Mesenchymal stem cell (in vitro differentiated cells and primary cell): Measurements from ENCODE around the gene AASDH.
"Not testable (repeated sequence)": the region's sequence is repeated elsewhere in the genome, so short reads cannot be mapped to it uniquely, and the experiment has no call there.

Experiments
- DNase-seq: peaks from one replicate; pipeline ENCODE4 v3.0.0-alpha.2; 2013
- H2AFZ ChIP-seq: one replicate; pipeline ENCODE4 v1.6.1; 2013; ENCODE audit warnings: low read depth, mild to moderate bottlenecking, control low read depth, inconsistent platforms, low read length, moderate library complexity
- H2AK5ac ChIP-seq: 2 replicates; pipeline ENCODE4 v1.6.1; 2013; ENCODE audit warnings: low read length, moderate library complexity, mild to moderate bottlenecking, inconsistent platforms; ENCODE audit not compliant: severe bottlenecking
- H2BK120ac ChIP-seq: one replicate; pipeline ENCODE4 v1.6.1; 2013; ENCODE audit warnings: low read depth, mild to moderate bottlenecking, inconsistent platforms, low read length, moderate library complexity
- H2BK12ac ChIP-seq, 2 experiments: one replicate each; pipeline ENCODE4 v1.6.1; 2013; ENCODE audit warnings: inconsistent platforms in 2 of 2, low read length in 2 of 2, mild to moderate bottlenecking in 2 of 2, moderate library complexity in 2 of 2, control low read depth in 1 of 2
- H2BK15ac ChIP-seq: one replicate; pipeline ENCODE4 v1.6.1; 2013; ENCODE audit warnings: mild to moderate bottlenecking, low read depth, inconsistent platforms; ENCODE audit not compliant: poor library complexity, severe bottlenecking
- H2BK5ac ChIP-seq: 2 replicates; pipeline ENCODE4 v1.6.1; 2013; ENCODE audit warnings: low read depth, mild to moderate bottlenecking, low read length, control low read depth, inconsistent platforms; ENCODE audit not compliant: poor library complexity, severe bottlenecking
- H3K14ac ChIP-seq, 2 experiments: one replicate each; pipeline ENCODE4 v1.6.1; 2013; ENCODE audit warnings: inconsistent platforms in 2 of 2, low read length in 2 of 2, control low read depth in 1 of 2, mild to moderate bottlenecking in 1 of 2, moderate library complexity in 1 of 2
- H3K18ac ChIP-seq, 2 experiments: one replicate each; pipeline ENCODE4 v1.6.1; 2013; ENCODE audit warnings: inconsistent platforms in 2 of 2, low read length in 2 of 2, control low read depth in 1 of 2, low read depth in 1 of 2, mild to moderate bottlenecking in 1 of 2
- H3K23ac ChIP-seq, 2 experiments: one replicate each; pipeline ENCODE4 v1.6.1; 2013; ENCODE audit warnings: inconsistent platforms in 2 of 2, low read length in 2 of 2, mild to moderate bottlenecking in 2 of 2, moderate library complexity in 2 of 2, control low read depth in 1 of 2
- H3K27ac ChIP-seq: 2 replicates; pipeline ENCODE4 v1.5.1; 2013; ENCODE audit warnings: mild to moderate bottlenecking, moderate library complexity, low read length, control low read depth, inconsistent platforms; ENCODE audit not compliant: poor library complexity, severe bottlenecking
- H3K27me3 ChIP-seq, 2 experiments: 2 replicates each; pipeline versions ENCODE4 v1.6.1 to v1.7.0; 2013; ENCODE audit warnings: low read length in 2 of 2, mild to moderate bottlenecking in 2 of 2, moderate library complexity in 2 of 2, control low read depth in 1 of 2, inconsistent platforms in 1 of 2; ENCODE audit not compliant: control insufficient read depth in 1 of 2, insufficient read depth in 1 of 2
- H3K36me3 ChIP-seq, 2 experiments: 2 replicates each; pipeline versions ENCODE4 v1.6.1 to v1.7.0; 2013; ENCODE audit warnings: low read length in 2 of 2, control low read depth in 1 of 2, inconsistent platforms in 1 of 2, low read depth in 1 of 2, mild to moderate bottlenecking in 1 of 2; ENCODE audit not compliant: insufficient read depth in 2 of 2, control insufficient read depth in 1 of 2
- H3K4ac ChIP-seq, 2 experiments: one replicate each; pipeline ENCODE4 v1.6.1; 2013; ENCODE audit warnings: inconsistent platforms in 2 of 2, low read length in 2 of 2, mild to moderate bottlenecking in 2 of 2, moderate library complexity in 2 of 2, control low read depth in 1 of 2, low read depth in 1 of 2
- H3K4me1 ChIP-seq: 2 replicates; pipeline ENCODE4 v1.6.1; 2013; ENCODE audit warnings: low read depth, low read length, control low read depth; ENCODE audit not compliant: control insufficient read depth, insufficient read depth
- H3K4me2 ChIP-seq: 2 replicates; pipeline ENCODE4 v1.6.1; 2013; ENCODE audit warnings: low read length, mild to moderate bottlenecking, inconsistent platforms; ENCODE audit not compliant: poor library complexity, severe bottlenecking
- H3K4me3 ChIP-seq, 2 experiments: 2 replicates each; pipeline versions ENCODE4 v1.5.1 to v1.7.0; 2013; ENCODE audit warnings: low read length in 2 of 2, mild to moderate bottlenecking in 2 of 2, control low read depth in 1 of 2, low read depth in 1 of 2; ENCODE audit not compliant: insufficient read depth in 1 of 2
- H3K79me1 ChIP-seq: replicated peaks from 2 replicates; pipeline ENCODE4 v1.6.1; 2013; ENCODE audit warnings: mild to moderate bottlenecking, control low read depth, low read length, inconsistent platforms; ENCODE audit not compliant: poor library complexity, severe bottlenecking
- H3K9ac ChIP-seq: 2 replicates; pipeline ENCODE4 v1.7.0; 2013; ENCODE audit warnings: mild to moderate bottlenecking, low read length, moderate library complexity
- H3K9me3 ChIP-seq: 2 replicates; pipeline ENCODE4 v1.7.0; 2013; ENCODE audit warnings: mild to moderate bottlenecking, low read length; ENCODE audit not compliant: control insufficient read depth
- H4K8ac ChIP-seq: one replicate; pipeline ENCODE4 v1.6.1; 2013; ENCODE audit warnings: inconsistent platforms, mild to moderate bottlenecking, low read length, moderate library complexity
- H4K91ac ChIP-seq: one replicate; pipeline ENCODE4 v1.6.1; 2013; ENCODE audit warnings: mild to moderate bottlenecking, low read length, inconsistent platforms
- WGBS: methylation state at CpG from one replicate; pipeline ENCODE4 v1.1.7; 2013; ENCODE audit warnings: mixed read lengths; 5-methylcytosine and 5-hydroxymethylcytosine counted together

Gene AASDH

GRCh38 chr4:56370377-56370776 is 16.9 kb downstream of the AASDH start:
- Histone ChIP-seq H3K14ac (no peak overlapping the region), H2BK120ac (no peak overlapping the region), H3K27me3 (no peaks in the 10 kb centered on the region), H3K4me3 (no peak overlapping the region), H2AK5ac (no peak overlapping the region), H3K23ac (no peak overlapping the region), H2AFZ (no peak overlapping the region), H3K79me1 (no peaks in the 10 kb centered on the region), H3K36me3 (peaks cover 2 to 24% of the 10 kb centered on the region in 2 experiments), H4K91ac (no peak overlapping the region), H3K9ac (no peak overlapping the region), H3K27ac (no peak overlapping the region), H3K9me3 (no peaks in the 10 kb centered on the region), H3K4me2 (no peak overlapping the region), H3K18ac (no peak overlapping the region), H2BK5ac (no peak overlapping the region), H4K8ac (no peak overlapping the region), H3K4ac (no peak overlapping the region), H3K4me1 (no peaks in the 10 kb centered on the region), H2BK15ac (no peak overlapping the region), H2BK12ac (no peak overlapping the region)
- WGBS: 100% methylated on average over 1 of the region's 3 CpGs
- DNase-seq: no peak

- not testable (repeated sequence) for DNase-seq, H2BK15ac ChIP-seq, H2BK120ac ChIP-seq, H3K4me3 ChIP-seq, H3K14ac ChIP-seq, H4K91ac ChIP-seq, H2AK5ac ChIP-seq, H3K4ac ChIP-seq, H4K8ac ChIP-seq, H3K4me2 ChIP-seq, H3K9me3 ChIP-seq, H2BK5ac ChIP-seq, H3K27me3 ChIP-seq, H3K4me1 ChIP-seq, H3K9ac ChIP-seq, H2AFZ ChIP-seq, H3K79me1 ChIP-seq, H2BK12ac ChIP-seq, H3K18ac ChIP-seq, H3K23ac ChIP-seq, H3K27ac ChIP-seq
- H3K36me3 ChIP-seq: peaks cover 0 to 13% of the 10 kb centered on the region in 2 experiments
- 98% methylated on average over 12 of the region's 12 CpGs for WGBS
Observed at GRCh38 chr4:56362981-56363380, 24.3 kb downstream of the AASDH start.

GRCh38 chr4:56360071-56360470 is 27.2 kb downstream of the AASDH start:
- Histone ChIP-seq H2BK15ac (no peak overlapping the region), H2AFZ (no peak overlapping the region), H3K9me3 (no peaks in the 10 kb centered on the region), H3K9ac (no peak overlapping the region), H3K18ac (no peak overlapping the region), H3K4me3 (no peak overlapping the region), H3K27me3 (no peaks in the 10 kb centered on the region), H3K23ac (no peak overlapping the region), H2BK120ac (no peak overlapping the region), H3K14ac (no peak overlapping the region), H2BK12ac (no peak overlapping the region), H2BK5ac (no peak overlapping the region), H3K4me1 (no peaks in the 10 kb centered on the region), H3K36me3 (peaks cover 12 to 17% of the 10 kb centered on the region in 2 experiments), H3K4me2 (no peak overlapping the region), H4K8ac (no peak overlapping the region), H3K4ac (no peak overlapping the region), H4K91ac (no peak overlapping the region), H3K27ac (no peak overlapping the region), H3K79me1 (peaks cover 2% of the 10 kb centered on the region), H2AK5ac (no peak overlapping the region)
- peak; percentile 4 for DNase-seq

- no peak overlapping the region for H3K18ac ChIP-seq
- H2BK12ac ChIP-seq: no peak overlapping the region
- H3K4me2 ChIP-seq: no peak overlapping the region
- H3K36me3 ChIP-seq: peaks cover 8 to 26% of the 10 kb centered on the region in 2 experiments
- H3K23ac ChIP-seq: no peak overlapping the region
- H4K91ac ChIP-seq: no peak overlapping the region
- H3K9ac ChIP-seq: no peak overlapping the region
- no peak overlapping the region for H2BK120ac ChIP-seq
- no peak for DNase-seq
- no peaks in the 10 kb centered on the region for H3K9me3 ChIP-seq
- no peak overlapping the region for H2AK5ac ChIP-seq
- H3K4me3 ChIP-seq: no peak overlapping the region
- H3K14ac ChIP-seq: no peak overlapping the region
- no peak overlapping the region for H2BK15ac ChIP-seq
- H3K4ac ChIP-seq: no peak overlapping the region
- H2AFZ ChIP-seq: no peak overlapping the region
- no peaks in the 10 kb centered on the region for H3K27me3 ChIP-seq
- H4K8ac ChIP-seq: no peak overlapping the region
- H3K79me1 ChIP-seq: peaks cover 2% of the 10 kb centered on the region
- no peak overlapping the region for H3K27ac ChIP-seq
- no peak overlapping the region for H2BK5ac ChIP-seq
- WGBS: 98% methylated on average over 5 of the region's 9 CpGs
- H3K4me1 ChIP-seq: no peaks in the 10 kb centered on the region
Observed at GRCh38 chr4:56356650-56357049, 30.6 kb downstream of the AASDH start.
